ENCODE data around the gene ADAMTSL1. TPM values are rescaled to one million over a fixed set of nuclear protein-coding genes. Genes with fewer than 3 reads are reported as not detected.

The ADAMTSL1 gene
- total and polyA plus RNA-seq, 9 of the 15 experiments (the other 6 are each of a cell fraction or from before 2014, with no cell fraction given), result 0.01 TPM; not detected in 8

- Histone ChIP-seq H3K9me3 (replicated peaks; ENCODE audit: control insufficient read depth, insufficient read depth, low read depth, low read length) (no peaks in the 10 kb centered on the region), H3K27me3 (ENCODE audit: control insufficient read depth in 2 of 2, insufficient read depth in 2 of 2, low read length in 2 of 2) (no peaks in the 10 kb centered on the region), H3K79me2 (ENCODE audit: control insufficient read depth, insufficient read depth, low read length) (no peaks in the 10 kb centered on the region), H4K20me1 (replicated peaks; ENCODE audit: control insufficient read depth, insufficient read depth, low read length) (no peaks in the 10 kb centered on the region), H3K27ac (ENCODE audit: extremely low read depth, low read depth, low read length) (no peak overlapping the region), H3K36me3 (ENCODE audit: control insufficient read depth, insufficient read depth, low read length) (no peaks in the 10 kb centered on the region), H2AFZ (ENCODE audit: low read depth, low read length) (no peak overlapping the region), H3K9ac (ENCODE audit: insufficient read depth in 1 of 2, low read depth in 2 of 2, low read length in 2 of 2) (no peak overlapping the region), H3K4me1 (replicated peaks in 1 of 2; ENCODE audit: control insufficient read depth in 2 of 2, insufficient read depth in 2 of 2, low read length in 2 of 2) (no peaks in the 10 kb centered on the region), H3K9me1 (ENCODE audit: control insufficient read depth, insufficient read depth, low read length) (no peaks in the 10 kb centered on the region), H3K4me2 (ENCODE audit: insufficient read depth, low read length) (no peak overlapping the region), H3K4me3 (no peak overlapping the region)
- WGBS (ENCODE audit: insufficient coverage, low coverage, missing lambda C conversion rate), result 0% methylated on average over 7 of the region's 7 CpGs
- ATAC-seq, result no peak
- intact Hi-C loops (cut with micrococcal nuclease) (no loop called here), in situ Hi-C loops (cut with MboI) (no loop called here)
- POLR2A ChIA-PET, result no interaction called here
- BruUV-seq (replicated peaks), result no TSS peak
- TF ChIP-seq SRSF1 (IDR thresholded peaks at IDR 0.05; ENCODE audit: low read depth, low read length), result no peak
- no peak for TF ChIP-seq SP1 (CRISPR knock-in tag; IDR thresholded peaks at IDR 0.05)
- TF ChIP-seq SMARCA5 (IDR thresholded peaks at IDR 0.05), result no peak
- TF ChIP-seq NFE2L1 (tag; IDR thresholded peaks at IDR 0.05; ENCODE audit: borderline replicate concordance, low read depth), result no peak
- no peak for TF ChIP-seq SNAPC5 (CRISPR knock-in tag; IDR thresholded peaks at IDR 0.05)
- no peak for TF ChIP-seq FOSL1 (tag; conservative IDR thresholded peaks at IDR 0.05)
- CTCF ChIA-PET (ENCODE audit: low intra/inter-chr PET ratio), result no interaction called here
- no peak for DNase-seq (ENCODE audit: extremely low read depth in 1 of 4, low spot score in 3 of 4)
- no peak for FAIRE-seq
Observed at GRCh38 chr9:18531136-18532065, 57.4 kb downstream of the ADAMTSL1 start.

Measured in K562 (cell line).